SK-N-SH (cell line): Measurements from ENCODE around the gene KIF16B. TPM values are rescaled to one million over a fixed set of nuclear protein-coding genes. Genes with fewer than 3 reads are reported as not detected.
A peak's percentile ranks its signal among the peaks of the same experiment; 100 is the strongest.

Experiments used
- CTCF ChIA-PET: fragments of 300-600, 350-600 bp; formaldehyde crosslinking; extraction: SDS; loops from one replicate; lab custom pipeline; 2021; lab: Yijun Ruan, JAX
- POLR2A ChIA-PET: fragments of 350-600 bp; sonication (Branson Sonifier 250); formaldehyde crosslinking; extraction: SDS; loops from one replicate; lab custom pipeline; 2020; ENCODE audit warnings: antibody characterized with exemption, inconsistent platforms; lab: Yijun Ruan, JAX
- DNase-seq: peaks from one replicate; pipeline ENCODE4 v3.0.0; 2012
- H2AFZ ChIP-seq: fragments of 200-600 bp; sonication (generic); 2 replicates; pipeline ENCODE4 v1.8.1; 2016; ENCODE audit warnings: antibody characterized with exemption, mild to moderate bottlenecking, low read depth
- H3F3A ChIP-seq: fragments of 200-600 bp; sonication (generic); replicated peaks from 2 replicates; pipeline ENCODE3; 2016; ENCODE audit warnings: antibody characterized with exemption, mild to moderate bottlenecking; ENCODE audit not compliant: insufficient read depth
- H3K27ac ChIP-seq, 2 experiments: fragments of 200-500 bp in 1 of 2; fragments of 200-600 bp in 1 of 2; sonication (Bioruptor generic) in 1 of 2; sonication (generic), shearing (Covaris generic) in 1 of 2; 2 replicates each; pipeline versions ENCODE4 v1.5.1 to v1.6.1; 2014 to 2016; ENCODE audit warnings: low read depth in 2 of 2, inconsistent platforms in 1 of 2, low read length in 1 of 2, mild to moderate bottlenecking in 1 of 2, mixed read lengths in 1 of 2
- H3K27me3 ChIP-seq: fragments of 200-600 bp; sonication (generic), shearing (Covaris generic); 2 replicates; pipeline ENCODE4 v1.6.1; 2016; ENCODE audit warnings: mixed run types; ENCODE audit not compliant: insufficient read depth
- H3K36me3 ChIP-seq, 2 experiments: fragments of 200-500 bp in 1 of 2; fragments of 200-600 bp in 1 of 2; sonication (Bioruptor generic) in 1 of 2; sonication (generic) in 1 of 2; replicated peaks in 1 of 2; 2 replicates each; pipeline versions ENCODE3 to v1.5.1; 2014 to 2016; ENCODE audit warnings: low read length in 1 of 2, mild to moderate bottlenecking in 1 of 2; ENCODE audit not compliant: insufficient read depth in 2 of 2, control insufficient read depth in 1 of 2
- H3K4me1 ChIP-seq, 2 experiments: fragments of 200-500 bp in 1 of 2; fragments of 200-600 bp in 1 of 2; sonication (Bioruptor generic) in 1 of 2; sonication (generic), shearing (Covaris generic) in 1 of 2; 2 replicates each; pipeline versions ENCODE4 v1.5.1 to v1.6.1; 2014 to 2016; ENCODE audit warnings: low read depth in 1 of 2, low read length in 1 of 2, mixed run types in 1 of 2; ENCODE audit not compliant: insufficient read depth in 2 of 2, control insufficient read depth in 1 of 2
- H3K4me2 ChIP-seq: fragments of 200-600 bp; sonication (generic), shearing (Covaris generic); 2 replicates; pipeline ENCODE4 v1.6.1; 2017; ENCODE audit warnings: mixed run types
- H3K4me3 ChIP-seq, 2 experiments: fragments of 200-500 bp in 1 of 2; fragments of 200-600 bp in 1 of 2; sonication (Bioruptor generic) in 1 of 2; sonication (generic), shearing (Covaris generic) in 1 of 2; 2 replicates each; pipeline versions ENCODE4 v1.5.1 to v1.8.1; 2014 to 2016; ENCODE audit warnings: low read depth in 2 of 2, inconsistent platforms in 1 of 2, low read length in 1 of 2, mild to moderate bottlenecking in 1 of 2, mixed read lengths in 1 of 2, moderate library complexity in 1 of 2
- H3K79me2 ChIP-seq: fragments of 200-600 bp; sonication (generic); 2 replicates; pipeline ENCODE4 v1.8.1; 2017; ENCODE audit warnings: mild to moderate bottlenecking; ENCODE audit not compliant: insufficient read depth
- H3K9ac ChIP-seq: fragments of 200-600 bp; sonication (generic); 2 replicates; pipeline ENCODE4 v1.6.1; 2017; ENCODE audit warnings: mixed run types
- H3K9me2 ChIP-seq: fragments of 200-600 bp; sonication (generic); 2 replicates; pipeline ENCODE4 v1.6.1; 2017; ENCODE audit warnings: mixed run types
- H3K9me3 ChIP-seq: fragments of 200-600 bp; sonication (generic); 2 replicates; pipeline ENCODE4 v1.6.1; 2017; ENCODE audit warnings: mixed run types, mild to moderate bottlenecking, moderate library complexity
- H4K20me1 ChIP-seq: fragments of 200-600 bp; sonication (generic); 2 replicates; pipeline ENCODE4 v1.6.1; 2017; ENCODE audit warnings: mild to moderate bottlenecking, mixed run types; ENCODE audit not compliant: insufficient read depth
- ELF1 ChIP-seq: IDR thresholded peaks from 2 replicates; pipeline ENCODE4 v1.4.0; 2012
- FOSL2 ChIP-seq: IDR thresholded peaks from 2 replicates; pipeline ENCODE4 v1.4.0; 2012; ENCODE audit warnings: low read depth, mild to moderate bottlenecking, moderate library complexity, borderline replicate concordance
- FOXM1 ChIP-seq: IDR thresholded peaks from 2 replicates; pipeline ENCODE4 v1.4.0; 2012; ENCODE audit warnings: low read depth, mild to moderate bottlenecking
- MXI1 ChIP-seq: IDR thresholded peaks from 2 replicates; pipeline ENCODE4 v1.6.1; 2012; ENCODE audit warnings: mild to moderate bottlenecking, low read depth, low read length, improper control_type of control experiment
- RCOR1 ChIP-seq: fragments of 150-350 bp; IDR thresholded peaks from 2 replicates; pipeline ENCODE4 v1.6.1; 2017; ENCODE audit warnings: antibody characterized with exemption, low read length
- USF2 ChIP-seq: fragments of 150-350 bp; IDR thresholded peaks from 2 replicates; pipeline ENCODE4 v1.6.1; 2017; ENCODE audit warnings: antibody characterized with exemption, low read length, low read depth, borderline replicate concordance
- YY1 ChIP-seq: IDR thresholded peaks from 2 replicates; pipeline ENCODE4 v1.4.0; 2012; ENCODE audit warnings: low read depth, mild to moderate bottlenecking
- WGBS: methylation state at CpG from one replicate; pipeline ENCODE4 v1.1.6; 2017; ENCODE audit warnings: low lambda C conversion rate; 5-methylcytosine and 5-hydroxymethylcytosine counted together
- polyA plus RNA-seq, 3 experiments: library from polyadenylated mRNA; depleted of rRNA; stranded (reverse); fragments of >200 nt; gene quantifications; 2 replicates each; pipeline ENCODE4 v1.2.3, GENCODE V29; 2012

Gene KIF16B
- polyA plus RNA-seq, 1 of the 3 experiments (the other 2 are of a cell fraction) = 3.3 TPM

DNA sequence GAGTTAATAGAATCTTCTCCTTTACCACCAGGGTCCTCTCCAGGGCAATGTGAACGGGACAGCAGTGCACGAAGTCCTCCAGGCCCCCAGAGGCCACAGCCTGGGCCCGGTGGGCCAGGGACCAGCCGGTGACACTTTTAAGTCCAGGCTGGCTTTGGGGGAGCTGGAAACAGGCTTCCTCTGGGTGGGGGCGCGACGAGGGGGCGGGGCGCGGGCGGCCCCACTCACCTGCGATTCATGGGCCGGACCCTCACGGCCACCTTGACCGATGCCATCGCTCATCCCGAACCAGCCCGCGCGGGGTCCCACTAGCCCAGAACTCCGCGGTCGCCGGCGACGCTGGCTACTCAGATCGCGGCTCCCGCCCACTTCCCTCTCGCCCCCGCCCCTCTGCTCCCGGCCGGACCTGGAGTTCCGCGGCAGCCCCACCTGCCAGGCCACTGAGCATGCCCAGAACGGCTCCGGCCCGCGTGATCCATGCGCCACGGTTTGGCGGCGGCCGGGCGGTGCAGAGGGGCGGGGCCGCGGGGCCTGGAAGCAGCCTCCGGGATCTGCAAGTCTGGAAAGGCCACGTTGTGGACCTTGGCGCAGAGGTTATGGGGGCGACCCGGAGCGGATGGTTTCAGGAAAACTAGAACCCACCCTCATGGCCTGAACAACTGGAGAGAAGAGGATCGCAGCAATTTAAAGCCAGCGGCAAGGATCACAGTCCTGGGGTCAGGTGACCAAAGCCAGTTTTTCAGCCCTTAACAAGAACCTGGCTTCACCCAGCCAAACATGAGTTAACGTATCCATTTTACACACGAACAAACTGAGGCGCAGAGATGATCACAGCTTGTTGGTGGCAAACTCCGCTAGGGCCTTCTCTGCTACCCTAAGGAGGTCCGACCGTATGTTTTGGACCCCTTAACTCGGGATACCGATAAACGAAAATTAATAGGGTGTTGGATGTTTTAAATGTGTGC lies at the start of gene KIF16B (continued):
- TF ChIP-seq FOXM1 (no peak), MXI1 (peak; percentile 78), YY1 (0 out of 2 replicates have a peak, but pooled peaks have one; percentile 38), RCOR1 (peak; percentile 54; the same call in 1 of the 2 replicates)

GRCh38 chr20:16622501-16622900 lies 49.3 kb upstream of the KIF16B start:
- Histone ChIP-seq H3K4me3 (no peak overlapping the region), H3K4me1 (no peaks in the 10 kb centered on the region), H3K9me3 (no peaks in the 10 kb centered on the region; the same call in 1 of the 2 replicates), H3K4me2 (no peak overlapping the region), H2AFZ (no peak overlapping the region), H3K9ac (no peak overlapping the region), H3K36me3 (no peaks in the 10 kb centered on the region)
- POLR2A ChIA-PET = no interaction called here
- TF ChIP-seq FOSL2 (no peak), ELF1 (no peak), RCOR1 (no peak)
- TF ChIP-seq, all 33 proteins: peak for 0
- no peaks in the 10 kb centered on the region for H3K27me3 ChIP-seq
- CTCF ChIA-PET = no interaction called here
- no peaks in the 10 kb centered on the region for H3K79me2 ChIP-seq
- no peak for DNase-seq
- no peaks in the 10 kb centered on the region for H3K9me2 ChIP-seq
- no peak overlapping the region for H3K27ac ChIP-seq
- no peaks in the 10 kb centered on the region for H4K20me1 ChIP-seq
- H3F3A ChIP-seq = no peaks in the 10 kb centered on the region

GRCh38 chr20:16621435-16622141 lies 48.3 kb upstream of the KIF16B start:
- POLR2A ChIA-PET = no interaction called here
- no peak for TF ChIP-seq USF2
- no peak for TF ChIP-seq ELF1

More at GRCh38 chr20:16621435-16622141, 48.3 kb upstream of the KIF16B start:
- H3K9ac ChIP-seq = no peak overlapping the region
- no peaks in the 10 kb centered on the region for H3F3A ChIP-seq
- no peak overlapping the region for H2AFZ ChIP-seq
- no peaks in the 10 kb centered on the region for H3K9me3 ChIP-seq
- WGBS = 35% methylated on average over 7 of the region's 7 CpGs
- H4K20me1 ChIP-seq = no peaks in the 10 kb centered on the region
- DNase-seq = no peak
- no peaks in the 10 kb centered on the region for H3K79me2 ChIP-seq
- H3K27ac ChIP-seq = no peak overlapping the region
- H3K4me1 ChIP-seq = no peaks in the 10 kb centered on the region
- no peak overlapping the region for H3K4me2 ChIP-seq
- H3K36me3 ChIP-seq = no peaks in the 10 kb centered on the region
- H3K9me2 ChIP-seq = no peaks in the 10 kb centered on the region
- H3K27me3 ChIP-seq = no peaks in the 10 kb centered on the region
- CTCF ChIA-PET = no interaction called here
- H3K4me3 ChIP-seq = no peak overlapping the region
